Choroid plexus epithelial cell (primary cell): ENCODE results near the gene PRR5L.

ENCODE experiments used
- DNase-seq: peaks from one replicate; pipeline ENCODE4 v3.0.0-alpha.2; 2010; ENCODE audit warnings: low read depth
- H3K4me3 ChIP-seq: 2 replicates; pipeline ENCODE4 v1.5.1; 2011; ENCODE audit warnings: low read depth, mild to moderate bottlenecking, control low read depth, low read length, moderate library complexity
- TF ChIP-seq, protein P1 (sequence below): conservative IDR thresholded peaks from 2 replicates; pipeline ENCODE4 v1.5.1; 2011; ENCODE audit warnings: low read depth, mild to moderate bottlenecking, control low read depth, inconsistent platforms, low read length, moderate library complexity

PRR5L gene

DNA sequence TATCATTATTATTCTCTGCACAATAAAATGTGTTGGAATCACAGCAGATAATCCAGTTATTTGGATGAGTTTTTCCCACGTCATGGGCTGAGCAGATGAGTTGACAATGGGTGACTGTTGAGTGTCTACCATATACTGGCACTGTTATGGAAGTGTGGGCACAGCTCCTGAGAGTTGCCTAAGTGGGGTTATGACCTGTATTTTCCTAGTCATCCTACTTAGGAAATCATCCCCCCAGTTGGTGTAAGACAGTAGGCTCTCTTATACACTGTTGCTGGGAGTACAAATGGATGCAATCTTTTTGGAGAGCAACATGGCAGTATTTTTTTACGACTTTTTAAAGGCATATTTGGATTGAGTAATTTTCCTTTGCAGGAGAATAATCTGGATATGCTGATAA, 147.6 kb downstream of the PRR5L start:
- TF ChIP-seq, protein P1, sequence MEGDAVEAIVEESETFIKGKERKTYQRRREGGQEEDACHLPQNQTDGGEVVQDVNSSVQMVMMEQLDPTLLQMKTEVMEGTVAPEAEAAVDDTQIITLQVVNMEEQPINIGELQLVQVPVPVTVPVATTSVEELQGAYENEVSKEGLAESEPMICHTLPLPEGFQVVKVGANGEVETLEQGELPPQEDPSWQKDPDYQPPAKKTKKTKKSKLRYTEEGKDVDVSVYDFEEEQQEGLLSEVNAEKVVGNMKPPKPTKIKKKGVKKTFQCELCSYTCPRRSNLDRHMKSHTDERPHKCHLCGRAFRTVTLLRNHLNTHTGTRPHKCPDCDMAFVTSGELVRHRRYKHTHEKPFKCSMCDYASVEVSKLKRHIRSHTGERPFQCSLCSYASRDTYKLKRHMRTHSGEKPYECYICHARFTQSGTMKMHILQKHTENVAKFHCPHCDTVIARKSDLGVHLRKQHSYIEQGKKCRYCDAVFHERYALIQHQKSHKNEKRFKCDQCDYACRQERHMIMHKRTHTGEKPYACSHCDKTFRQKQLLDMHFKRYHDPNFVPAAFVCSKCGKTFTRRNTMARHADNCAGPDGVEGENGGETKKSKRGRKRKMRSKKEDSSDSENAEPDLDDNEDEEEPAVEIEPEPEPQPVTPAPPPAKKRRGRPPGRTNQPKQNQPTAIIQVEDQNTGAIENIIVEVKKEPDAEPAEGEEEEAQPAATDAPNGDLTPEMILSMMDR, result no peak
- no peak overlapping the region for H3K4me3 ChIP-seq
- no peak for DNase-seq

GRCh38 chr11:36446135-36446534, 150.0 kb downstream of the PRR5L start:
- TF ChIP-seq, protein P1, result no peak
- H3K4me3 ChIP-seq, result no peak overlapping the region
- no peak for DNase-seq

GRCh38 chr11:36447514-36447913, 151.4 kb downstream of the PRR5L start:
- no peak overlapping the region for H3K4me3 ChIP-seq
- TF ChIP-seq, protein P1, result no peak
- DNase-seq, result no peak

- no peak for DNase-seq
- no peak overlapping the region for H3K4me3 ChIP-seq
- TF ChIP-seq, protein P1, result no peak
These were observed 151.9 kb downstream of the PRR5L start for GRCh38 chr11:36447947-36448346.

DNA sequence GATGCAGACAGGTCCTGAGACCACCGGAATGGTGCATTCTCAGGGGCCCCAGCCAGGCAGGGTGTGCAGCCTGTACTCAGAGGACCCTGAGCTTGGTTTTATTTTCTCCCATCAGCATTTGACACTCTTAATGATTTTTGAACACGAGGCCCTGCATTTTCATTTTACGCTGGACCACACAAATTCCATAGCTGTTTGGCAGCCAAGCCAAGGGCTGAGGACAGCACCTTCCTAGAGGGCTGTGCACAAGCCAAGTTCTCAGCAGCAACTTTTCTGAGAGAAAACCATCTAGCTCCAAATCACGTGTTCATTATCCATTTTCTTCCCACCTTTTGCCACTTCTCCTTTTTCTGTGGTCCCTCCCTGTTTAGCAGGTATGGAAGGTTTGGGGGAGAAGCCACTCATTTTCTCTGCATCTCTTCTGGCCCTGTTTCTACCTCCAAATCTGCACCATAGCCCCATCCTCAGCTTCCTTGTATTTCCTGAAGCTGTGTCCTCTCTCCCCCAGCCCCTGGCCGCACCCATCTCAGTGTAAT, 153.5 kb downstream of the PRR5L start:
- no peak for DNase-seq
- H3K4me3 ChIP-seq, result no peak overlapping the region
- TF ChIP-seq, protein P1, result no peak

- DNase-seq, result no peak
- TF ChIP-seq, protein P1, result no peak
- H3K4me3 ChIP-seq, result no peak overlapping the region
These were observed 154.1 kb downstream of the PRR5L start for GRCh38 chr11:36450110-36450572.

- DNase-seq, result no peak
These were observed 155.0 kb downstream of the PRR5L start for GRCh38 chr11:36451045-36451444.

More at GRCh38 chr11:36451045-36451444, 155.0 kb downstream of the PRR5L start:
- no peak overlapping the region for H3K4me3 ChIP-seq
- TF ChIP-seq, protein P1, result no peak
